ENCODE data around the gene APC.
"Not testable (repeated sequence)": the region's sequence is repeated elsewhere in the genome, so short reads cannot be mapped to it uniquely, and the experiment has no call there.

APC gene

GRCh38 chr5:112787896-112788295 lies 50.2 kb downstream of the APC start:
- no peak for DNase-seq

GRCh38 chr5:112793201-112793600 lies 55.5 kb downstream of the APC start:
- no peak for DNase-seq

GRCh38 chr5:112794410-112794809 lies 56.7 kb downstream of the APC start:
- DNase-seq: no peak

- no peak for DNase-seq
Measured at GRCh38 chr5:112795342-112795741, 57.7 kb downstream of the APC start.

- peak; percentile 19 for DNase-seq
Measured at GRCh38 chr5:112795944-112796678, 58.4 kb downstream of the APC start.

GRCh38 chr5:112799661-112800060 lies 62.0 kb downstream of the APC start:
- no peak for DNase-seq

- DNase-seq: no peak
Measured at GRCh38 chr5:112800891-112801290, 63.2 kb downstream of the APC start.

- no peak for DNase-seq
Measured at GRCh38 chr5:112811023-112811422, 73.3 kb downstream of the APC start.

GRCh38 chr5:112812549-112812948 lies 74.9 kb downstream of the APC start:
- DNase-seq: no peak

- no peak for DNase-seq
Measured at GRCh38 chr5:112820246-112820645, 82.6 kb downstream of the APC start.

GRCh38 chr5:112822456-112822855 lies 84.8 kb downstream of the APC start:
- peak; percentile 9 for DNase-seq

GRCh38 chr5:112823181-112823580 lies 85.5 kb downstream of the APC start:
- DNase-seq: no peak

- no peak for DNase-seq
Measured at GRCh38 chr5:112823656-112824055, 86.0 kb downstream of the APC start.

GRCh38 chr5:112824197-112824596 lies 86.5 kb downstream of the APC start:
- DNase-seq: no peak

GRCh38 chr5:112830378-112830777 lies 92.7 kb downstream of the APC start:
- DNase-seq: no peak

GRCh38 chr5:112833971-112834370 lies 96.3 kb downstream of the APC start:
- no peak for DNase-seq

GRCh38 chr5:112844489-112844888 lies 106.8 kb downstream of the APC start:
- DNase-seq: no peak

- DNase-seq: no peak
Measured at GRCh38 chr5:112846556-112846955, 108.9 kb downstream of the APC start.

GRCh38 chr5:112847306-112847705 lies 109.6 kb downstream of the APC start:
- no peak for DNase-seq

GRCh38 chr5:112848116-112848811 lies 110.6 kb downstream of the APC start:
- DNase-seq: peak; percentile 72

GRCh38 chr5:112849912-112850311 lies 112.2 kb downstream of the APC start:
- no peak for DNase-seq

- no peak for DNase-seq
Measured at GRCh38 chr5:112854651-112855050, 117.0 kb downstream of the APC start.

- no peak for DNase-seq
Measured at GRCh38 chr5:112857866-112858265, 120.2 kb downstream of the APC start.

GRCh38 chr5:112860571-112860928 lies 122.9 kb downstream of the APC start:
- not testable (repeated sequence) for DNase-seq
